KOPT-K1 (cell line): ENCODE data around the gene PNMA6F.
"Not testable (repeated sequence)": the region's sequence is repeated elsewhere in the genome, so short reads cannot be mapped to it uniquely, and the experiment has no call there.

Source experiments
- H3K27ac ChIP-seq: fragments of 200-600 bp; sonication (generic); 2 replicates; pipeline ENCODE4 v1.5.1; 2016; ENCODE audit warnings: antibody characterized with exemption, mild to moderate bottlenecking, low read depth, low read length; ENCODE audit not compliant: poor library complexity, severe bottlenecking
- H3K36me3 ChIP-seq: fragments of 200-600 bp; sonication (generic); 2 replicates; pipeline ENCODE4 v1.5.1; 2017; ENCODE audit warnings: antibody characterized with exemption, mild to moderate bottlenecking, low read length, moderate library complexity; ENCODE audit not compliant: insufficient read depth
- H3K9me3 ChIP-seq: fragments of 200-600 bp; sonication (generic); 2 replicates; pipeline ENCODE4 v1.5.1; 2017; ENCODE audit warnings: antibody characterized with exemption, low read length, mild to moderate bottlenecking; ENCODE audit not compliant: insufficient read depth, poor library complexity, severe bottlenecking

Gene PNMA6F

GRCh38 chrX:153297376-153297775, 24.2 kb downstream of the PNMA6F start:
- H3K36me3 ChIP-seq: no peaks in the 10 kb centered on the region

GRCh38 chrX:153293485-153294071, 28.0 kb downstream of the PNMA6F start:
- not testable (repeated sequence) for H3K27ac ChIP-seq, H3K9me3 ChIP-seq, H3K36me3 ChIP-seq

More at GRCh38 chrX:153297376-153297775, 24.2 kb downstream of the PNMA6F start:
- Histone ChIP-seq H3K9me3 (no peaks in the 10 kb centered on the region), H3K27ac (no peak overlapping the region)

GRCh38 chrX:153288807-153289206, 32.8 kb downstream of the PNMA6F start:
- H3K9me3 ChIP-seq, H3K27ac ChIP-seq, H3K36me3 ChIP-seq: not testable (repeated sequence)

- H3K36me3 ChIP-seq, H3K27ac ChIP-seq, H3K9me3 ChIP-seq: not testable (repeated sequence)
Observed at GRCh38 chrX:153285678-153286077, 35.9 kb downstream of the PNMA6F start.

- not testable (repeated sequence) for H3K36me3 ChIP-seq, H3K27ac ChIP-seq, H3K9me3 ChIP-seq
Observed at GRCh38 chrX:153283982-153284381, 37.6 kb downstream of the PNMA6F start.

- H3K36me3 ChIP-seq, H3K9me3 ChIP-seq, H3K27ac ChIP-seq: not testable (repeated sequence)
Observed at GRCh38 chrX:153281784-153282183, 39.8 kb downstream of the PNMA6F start.

- not testable (repeated sequence) for H3K9me3 ChIP-seq, H3K27ac ChIP-seq, H3K36me3 ChIP-seq
Observed at GRCh38 chrX:153279304-153279703, 42.3 kb downstream of the PNMA6F start.

GRCh38 chrX:153276049-153276448, 45.5 kb downstream of the PNMA6F start:
- not testable (repeated sequence) for H3K27ac ChIP-seq, H3K36me3 ChIP-seq, H3K9me3 ChIP-seq

- H3K27ac ChIP-seq, H3K9me3 ChIP-seq, H3K36me3 ChIP-seq: not testable (repeated sequence)
Observed at GRCh38 chrX:153275418-153275817, 46.1 kb downstream of the PNMA6F start.

GRCh38 chrX:153272584-153272983, 49.0 kb downstream of the PNMA6F start:
- H3K36me3 ChIP-seq, H3K9me3 ChIP-seq, H3K27ac ChIP-seq: not testable (repeated sequence)

GRCh38 chrX:153272070-153272469, 49.5 kb downstream of the PNMA6F start:
- not testable (repeated sequence) for H3K27ac ChIP-seq, H3K9me3 ChIP-seq, H3K36me3 ChIP-seq
